HG02588 (cell line): ENCODE results near the gene RABAC1.
"Not testable (repeated sequence)": the region's sequence is repeated elsewhere in the genome, so short reads cannot be mapped to it uniquely, and the experiment has no call there.

Experiments
- ATAC-seq: cut with Tn5 transposase; IDR thresholded peaks from one replicate; pipeline ENCODE4 v1.9.1; 2021; ENCODE audit warnings: mild to moderate bottlenecking, moderate library complexity; ENCODE audit not compliant: unreplicated experiment

The RABAC1 gene, protein sequence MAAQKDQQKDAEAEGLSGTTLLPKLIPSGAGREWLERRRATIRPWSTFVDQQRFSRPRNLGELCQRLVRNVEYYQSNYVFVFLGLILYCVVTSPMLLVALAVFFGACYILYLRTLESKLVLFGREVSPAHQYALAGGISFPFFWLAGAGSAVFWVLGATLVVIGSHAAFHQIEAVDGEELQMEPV

DNA sequence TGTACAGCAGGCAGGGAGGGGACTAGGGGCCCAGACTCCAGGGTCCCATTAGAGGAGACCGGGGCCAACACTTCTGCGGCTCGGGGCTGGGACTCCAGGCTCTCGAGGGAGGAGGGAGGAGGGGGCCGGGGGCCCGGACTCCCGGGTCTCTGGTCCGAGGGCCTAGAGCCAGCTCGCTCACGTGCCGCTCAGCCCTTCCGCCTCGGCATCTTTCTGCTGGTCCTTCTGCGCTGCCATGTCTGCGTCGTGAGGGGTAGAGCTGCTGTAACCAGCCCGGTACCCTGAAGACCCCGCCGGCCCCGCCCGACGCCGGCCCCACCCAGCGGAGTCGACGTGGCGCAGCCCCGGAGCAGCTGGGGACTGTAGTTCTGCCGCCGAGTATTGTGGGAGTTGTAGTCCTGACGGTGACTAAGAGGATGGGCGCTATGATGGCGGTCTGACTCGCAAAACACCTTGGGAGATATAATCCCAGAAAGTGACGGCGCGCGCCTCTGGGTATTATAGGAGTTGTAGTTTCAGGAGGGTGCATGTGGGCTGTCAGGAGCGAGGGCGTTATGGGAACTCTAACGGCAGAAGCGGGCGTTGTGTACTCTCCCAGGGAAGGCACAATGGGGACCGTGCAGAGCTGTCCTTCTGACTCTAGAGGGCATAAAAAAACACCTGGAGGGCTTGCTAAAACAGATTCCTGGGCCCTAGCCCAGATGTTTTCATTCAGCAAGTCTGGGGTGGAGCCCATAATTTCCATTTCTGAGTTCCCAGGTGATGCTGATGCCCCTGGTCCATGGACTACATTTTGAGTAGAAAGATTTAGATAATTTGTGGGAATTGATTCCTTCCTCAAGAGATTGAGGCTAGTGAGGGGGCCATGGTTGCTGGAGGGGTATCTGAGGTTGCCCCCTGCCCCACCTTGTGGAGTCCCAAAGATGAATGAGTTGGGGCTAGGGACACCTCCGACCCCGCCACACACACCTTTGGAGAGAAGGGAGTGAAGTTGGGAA, at the start of gene RABAC1:
RABAC1 (minus strand) TSS at position 266 of the 998 bp plus-strand sequence; CDS start at position 237, 29 bp downstream.
- peak; percentile 85 for ATAC-seq

DNA sequence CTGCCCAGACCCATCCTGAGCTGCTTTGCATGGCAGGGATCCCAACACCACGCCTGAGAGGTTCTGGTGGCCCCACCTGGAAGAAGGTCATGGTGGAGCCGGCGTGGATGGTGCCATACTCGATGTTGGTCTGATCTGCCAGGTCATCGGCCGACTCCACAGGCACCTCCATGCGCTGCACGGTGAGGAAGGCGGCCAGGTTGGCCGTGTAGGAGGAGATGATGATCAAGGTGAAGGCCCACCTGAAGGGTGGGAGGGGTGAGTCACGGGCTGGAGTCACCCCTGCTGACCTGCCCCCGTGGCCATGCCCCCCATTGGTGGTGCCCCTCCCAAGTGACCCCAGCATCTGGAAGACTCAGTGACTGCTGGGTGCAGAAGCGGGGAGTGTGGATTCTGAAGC, 47.4 kb upstream of the RABAC1 start:
- no peak for ATAC-seq

DNA sequence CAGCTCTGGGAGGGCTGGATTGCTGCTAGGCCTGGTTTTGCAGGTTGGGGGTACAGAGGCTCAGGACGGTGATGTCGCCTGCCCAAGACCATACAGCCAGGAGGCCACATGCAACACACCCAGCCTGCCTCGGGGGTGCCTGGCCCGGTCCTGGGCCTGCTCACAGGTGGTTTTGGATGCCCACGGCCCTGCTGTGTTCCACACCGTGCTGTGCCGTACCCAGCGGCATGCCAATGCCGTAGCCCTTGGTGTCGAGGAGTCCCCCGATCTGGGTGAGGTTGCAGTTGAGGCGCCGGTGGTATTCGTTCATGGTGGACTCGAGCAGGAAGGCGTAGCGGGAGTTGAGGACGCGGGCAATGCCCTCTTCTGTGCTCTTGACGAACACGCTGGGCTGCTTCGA, 46.4 kb upstream of the RABAC1 start:
- no peak for ATAC-seq

DNA sequence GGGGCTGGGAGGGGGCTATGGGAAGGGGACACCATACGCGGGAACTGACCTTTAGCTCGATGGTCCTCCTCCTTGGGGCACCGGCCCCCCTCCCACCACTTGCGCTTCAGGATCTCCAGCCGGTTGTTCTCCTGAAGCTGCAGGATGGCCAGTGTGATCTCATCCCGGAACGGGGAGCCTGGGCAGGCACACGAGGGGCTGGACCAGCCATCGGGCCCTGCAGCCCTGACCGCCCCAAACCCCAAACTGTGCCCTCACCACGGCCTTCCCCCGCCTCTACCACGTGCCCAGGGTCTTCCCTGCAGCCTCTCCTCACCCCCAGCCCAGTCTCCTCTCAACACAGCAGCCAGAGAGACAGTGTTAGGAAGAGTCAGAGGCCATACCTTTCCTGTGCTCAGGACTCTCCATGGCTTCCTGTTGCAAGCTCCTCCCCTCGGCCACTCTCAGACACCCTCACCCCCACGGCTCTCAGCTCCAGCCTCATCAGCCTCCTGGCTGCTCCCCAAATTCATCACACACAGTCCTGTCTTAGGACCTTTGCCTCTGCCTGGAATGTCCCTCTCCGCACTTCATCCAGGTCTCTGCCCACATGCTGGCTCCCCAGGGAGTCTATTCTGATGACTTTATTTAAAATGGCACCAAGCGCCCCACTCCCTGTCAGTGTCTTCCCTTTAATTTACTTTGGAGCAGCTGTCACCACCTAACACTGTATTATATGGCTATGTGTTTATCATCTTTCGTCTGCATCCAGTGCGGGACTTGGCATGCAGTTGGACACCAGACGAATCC, 44.6 kb upstream of the RABAC1 start:
- ATAC-seq: no peak

DNA sequence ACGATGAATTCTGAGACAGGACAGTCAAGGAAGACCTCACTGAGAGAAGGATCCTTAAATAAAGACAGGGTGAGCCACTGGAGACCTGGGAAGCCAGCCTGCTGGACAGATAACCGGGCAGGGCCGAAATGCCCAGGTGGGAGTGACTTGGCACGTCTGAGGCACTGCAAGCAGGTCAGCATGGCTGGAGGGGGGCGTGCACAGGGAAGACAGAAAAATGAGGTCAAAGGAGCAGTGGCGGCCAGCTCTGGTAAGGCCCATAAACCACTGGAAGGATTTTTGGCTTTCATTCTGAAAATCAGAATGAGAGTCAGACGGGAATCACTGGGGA, 40.7 kb upstream of the RABAC1 start:
- ATAC-seq: no peak

DNA sequence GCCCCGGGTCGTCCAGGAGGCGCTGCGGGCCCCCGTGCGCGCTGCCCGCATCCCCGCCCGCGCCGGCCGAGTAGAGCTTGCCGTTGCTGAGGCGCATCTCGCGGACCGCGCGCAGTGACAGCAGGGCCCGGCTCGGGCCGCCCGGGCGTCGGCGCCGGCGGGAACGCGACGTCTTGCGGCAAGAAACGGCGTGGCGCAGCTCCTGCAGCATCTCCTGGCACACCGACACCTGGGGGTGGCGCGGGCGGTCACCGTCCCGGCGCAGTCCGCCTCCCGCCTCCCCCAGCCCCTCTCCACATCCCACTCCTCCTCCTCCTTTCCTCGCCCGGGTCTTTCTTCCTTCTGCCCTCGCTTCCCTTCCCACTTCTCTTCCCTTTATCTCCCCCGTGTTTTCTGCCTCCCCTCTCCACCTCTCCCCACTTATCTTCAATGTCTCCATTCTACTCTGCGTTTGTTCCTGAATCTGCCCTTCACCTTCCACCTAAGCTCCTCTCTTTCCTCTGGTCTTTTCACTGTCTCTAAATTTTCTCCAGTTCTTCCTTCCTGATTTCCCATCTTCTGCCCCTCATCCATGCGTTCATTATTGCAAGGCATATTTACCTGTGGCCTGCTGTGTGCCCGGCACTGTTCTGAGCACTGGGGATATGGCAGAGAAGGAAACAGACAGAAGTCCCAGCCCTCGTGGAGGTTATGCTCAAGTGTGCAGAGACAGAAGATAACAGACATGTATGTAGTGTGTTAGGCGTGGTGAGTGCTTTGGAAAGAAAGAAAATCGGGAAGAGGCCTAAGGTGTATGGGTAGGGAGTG, 40.2 kb upstream of the RABAC1 start:
- ATAC-seq: no peak

DNA sequence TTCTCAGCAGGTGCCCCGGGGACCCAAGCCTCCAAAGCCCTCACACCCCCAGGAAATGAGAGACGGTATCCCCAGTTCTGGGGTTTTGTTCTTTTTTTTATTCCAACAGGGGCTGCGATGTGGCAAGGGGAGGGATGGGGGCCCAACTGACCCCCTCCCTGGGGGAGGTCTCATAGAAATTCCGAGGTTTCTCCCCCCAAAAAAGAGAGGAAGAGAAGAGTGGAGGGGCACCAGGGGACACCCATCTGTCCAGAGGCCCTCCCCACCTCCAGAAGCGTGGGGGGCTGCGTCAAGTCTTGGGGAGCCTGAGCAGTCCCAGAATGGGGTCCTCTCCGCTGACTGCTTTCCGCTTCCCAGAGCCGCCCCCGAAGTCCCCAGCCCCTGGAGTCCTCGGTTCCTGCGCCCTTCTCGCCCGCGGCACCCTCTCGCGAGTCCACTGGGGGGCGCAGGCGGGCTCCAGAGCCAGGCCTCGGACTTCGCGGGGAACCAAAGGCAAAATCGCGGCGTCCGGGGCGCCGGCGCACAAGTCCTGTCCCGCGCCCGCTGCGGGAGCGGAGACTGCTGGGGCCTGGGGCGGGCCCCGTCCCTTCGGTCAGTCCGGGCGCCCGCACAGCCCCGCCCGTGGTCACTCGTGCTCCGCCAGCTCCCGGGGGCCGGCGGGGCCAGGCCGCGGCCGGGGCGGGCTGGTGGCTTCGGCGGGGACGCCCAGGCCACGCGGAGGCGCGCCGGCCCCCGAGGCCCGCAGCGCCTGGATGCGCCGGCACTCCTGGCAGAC, 39.3 kb upstream of the RABAC1 start:
- ATAC-seq: no peak

DNA sequence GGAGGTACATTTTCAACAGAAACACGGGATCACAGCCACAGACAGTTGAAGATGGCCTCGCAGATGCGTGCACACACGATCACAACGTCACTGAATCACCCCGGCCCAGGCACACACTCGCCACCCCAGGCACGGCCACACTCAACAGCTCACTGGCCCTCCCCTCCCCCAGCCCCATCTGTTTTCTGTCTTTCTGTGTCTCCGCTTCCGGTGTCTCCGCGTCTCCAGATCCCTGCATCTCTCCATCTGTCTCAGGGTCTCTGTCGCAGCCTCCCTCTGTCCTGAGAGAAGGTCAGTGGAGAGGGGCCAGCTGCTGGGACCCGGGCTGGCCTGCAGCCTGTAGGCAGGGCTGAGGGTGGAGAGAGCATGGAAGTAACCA, 38.7 kb upstream of the RABAC1 start:
- no peak for ATAC-seq

DNA sequence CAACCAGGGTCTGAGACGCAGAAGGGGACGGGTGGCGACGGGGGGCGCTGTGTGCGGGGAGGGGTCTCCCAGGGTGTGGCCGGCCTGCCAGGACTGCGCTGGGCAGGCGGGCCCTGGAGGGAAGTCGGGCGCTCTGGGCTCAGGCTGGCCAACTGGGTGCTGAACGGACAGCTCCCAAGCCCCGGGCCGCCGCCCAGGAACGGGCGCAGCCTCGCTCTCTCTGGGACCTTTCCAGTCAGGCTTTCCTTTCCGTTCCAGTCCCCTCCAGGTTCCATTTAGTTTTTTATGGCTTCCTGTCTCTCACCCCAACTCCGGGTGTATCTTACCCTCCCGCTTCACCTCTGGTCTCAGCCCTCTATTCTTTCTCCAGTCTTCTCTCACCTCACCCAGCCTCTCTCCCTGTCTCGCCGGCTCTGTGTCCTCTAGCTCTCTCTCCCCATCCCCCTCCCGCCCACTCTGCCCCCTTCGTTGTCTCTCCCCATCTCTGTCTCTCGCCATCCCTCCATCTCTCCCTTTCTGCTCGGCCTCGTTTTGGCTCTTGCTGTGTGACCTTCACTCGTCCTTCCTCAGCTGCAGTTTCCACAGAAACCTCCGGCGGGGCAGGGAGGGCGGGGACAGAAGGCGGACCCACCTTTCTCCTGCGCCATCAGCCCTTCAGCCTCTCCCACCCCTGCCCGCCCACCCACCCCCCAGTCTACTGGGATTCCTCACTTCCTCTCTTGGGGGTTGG, 38.2 kb upstream of the RABAC1 start:
- ATAC-seq: no peak

DNA sequence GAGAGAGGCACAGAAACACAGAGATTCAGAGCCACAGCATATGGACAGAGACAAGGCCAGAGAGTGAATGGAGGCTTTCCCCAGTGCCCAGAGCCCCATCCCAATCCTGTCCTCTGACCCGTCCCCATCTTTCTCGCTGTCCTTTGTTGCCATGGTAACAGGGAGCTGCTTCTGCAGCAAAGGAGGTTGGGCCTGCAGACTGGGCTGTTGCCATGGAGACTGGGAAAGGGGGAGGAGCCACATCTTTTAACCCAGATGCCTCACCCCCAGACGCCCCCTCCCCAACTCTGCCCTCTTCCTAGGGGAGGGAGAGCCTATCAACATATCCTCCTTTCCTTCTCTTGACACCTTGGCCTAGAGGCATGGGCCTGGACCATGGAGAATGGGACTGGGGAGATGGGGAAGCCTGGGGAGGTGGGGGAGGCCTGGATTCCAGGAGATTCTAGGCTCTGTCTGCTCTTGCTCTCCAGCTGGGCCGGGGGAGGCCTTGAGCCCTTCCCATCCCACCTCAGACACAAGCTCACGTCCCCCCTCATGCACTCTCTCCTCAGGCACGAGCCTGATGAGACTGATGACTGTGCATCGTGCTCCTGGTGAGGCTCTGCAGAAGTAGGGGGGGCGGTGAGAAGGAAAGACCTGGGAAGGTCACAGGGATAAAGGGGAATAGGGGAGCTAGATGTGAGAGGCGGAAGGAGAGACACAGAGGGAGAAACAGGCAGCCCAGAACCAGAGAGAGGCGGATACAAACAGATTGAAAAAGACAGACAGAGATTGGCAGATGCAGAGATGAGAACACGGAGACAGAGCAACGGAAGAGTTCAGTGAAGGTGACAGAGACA, 37.1 kb upstream of the RABAC1 start:
- ATAC-seq: no peak

DNA sequence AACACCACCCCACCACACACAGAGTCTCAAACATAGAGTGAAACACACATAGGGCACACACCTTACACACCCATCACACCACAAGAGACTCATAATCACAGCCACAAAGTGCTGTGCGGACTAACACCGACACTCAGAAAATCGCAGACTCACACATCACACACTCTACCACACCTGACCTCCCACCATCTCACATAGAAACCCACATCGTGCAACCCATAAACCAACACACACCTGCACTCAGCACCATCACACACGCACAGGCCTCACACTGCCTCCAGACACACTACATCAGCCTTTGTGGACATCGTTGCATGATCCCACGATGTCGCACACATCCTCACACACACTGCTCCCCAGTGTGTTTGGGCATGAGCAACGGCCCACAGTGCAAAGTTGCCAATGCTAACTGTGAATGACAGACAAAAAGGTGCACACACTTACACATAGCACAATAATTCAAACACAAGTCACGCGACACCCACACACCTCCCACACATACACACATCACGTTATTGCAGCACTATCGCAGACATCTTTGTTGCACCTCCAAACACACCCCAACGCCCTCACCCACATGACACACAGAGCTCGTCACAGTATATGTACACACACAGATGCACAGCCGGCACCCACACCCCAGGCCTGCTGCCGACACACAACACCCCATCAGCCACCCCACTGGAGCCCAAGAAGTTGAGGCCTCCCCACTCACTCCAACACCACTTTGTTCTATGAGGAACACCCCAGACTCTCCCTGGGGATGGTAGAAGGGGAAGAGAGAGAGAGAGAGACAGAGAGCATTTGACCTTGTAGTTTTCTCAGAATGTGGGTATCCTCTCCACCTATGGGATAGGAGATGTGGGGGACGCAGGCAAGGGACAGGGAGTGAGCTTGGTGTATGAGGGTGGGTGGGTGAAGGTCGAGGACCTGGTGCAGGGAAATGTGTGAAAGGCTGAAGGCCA, 36.2 kb upstream of the RABAC1 start:
- ATAC-seq: no peak

DNA sequence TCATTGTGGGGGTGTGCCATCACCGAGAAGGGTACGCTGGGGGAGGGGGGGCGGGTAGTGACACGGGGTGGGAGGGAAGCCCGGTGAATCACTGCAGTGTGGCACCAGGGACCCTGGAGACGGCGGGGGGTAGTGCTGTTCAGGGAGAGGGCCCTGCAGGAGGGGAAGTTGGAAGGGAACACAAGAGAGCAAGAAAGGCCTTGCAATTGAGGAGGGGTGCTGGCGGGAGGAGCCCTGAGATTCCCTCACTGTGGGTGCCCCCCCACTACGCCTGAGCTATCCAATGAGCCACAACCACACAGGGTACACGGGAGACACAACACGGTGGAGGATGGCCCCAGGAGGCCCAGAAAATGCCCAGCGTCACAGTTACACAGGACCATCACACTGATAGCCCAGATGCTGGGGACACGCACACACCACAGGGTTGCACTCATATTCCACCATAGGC, 35.4 kb upstream of the RABAC1 start:
- ATAC-seq: no peak

DNA sequence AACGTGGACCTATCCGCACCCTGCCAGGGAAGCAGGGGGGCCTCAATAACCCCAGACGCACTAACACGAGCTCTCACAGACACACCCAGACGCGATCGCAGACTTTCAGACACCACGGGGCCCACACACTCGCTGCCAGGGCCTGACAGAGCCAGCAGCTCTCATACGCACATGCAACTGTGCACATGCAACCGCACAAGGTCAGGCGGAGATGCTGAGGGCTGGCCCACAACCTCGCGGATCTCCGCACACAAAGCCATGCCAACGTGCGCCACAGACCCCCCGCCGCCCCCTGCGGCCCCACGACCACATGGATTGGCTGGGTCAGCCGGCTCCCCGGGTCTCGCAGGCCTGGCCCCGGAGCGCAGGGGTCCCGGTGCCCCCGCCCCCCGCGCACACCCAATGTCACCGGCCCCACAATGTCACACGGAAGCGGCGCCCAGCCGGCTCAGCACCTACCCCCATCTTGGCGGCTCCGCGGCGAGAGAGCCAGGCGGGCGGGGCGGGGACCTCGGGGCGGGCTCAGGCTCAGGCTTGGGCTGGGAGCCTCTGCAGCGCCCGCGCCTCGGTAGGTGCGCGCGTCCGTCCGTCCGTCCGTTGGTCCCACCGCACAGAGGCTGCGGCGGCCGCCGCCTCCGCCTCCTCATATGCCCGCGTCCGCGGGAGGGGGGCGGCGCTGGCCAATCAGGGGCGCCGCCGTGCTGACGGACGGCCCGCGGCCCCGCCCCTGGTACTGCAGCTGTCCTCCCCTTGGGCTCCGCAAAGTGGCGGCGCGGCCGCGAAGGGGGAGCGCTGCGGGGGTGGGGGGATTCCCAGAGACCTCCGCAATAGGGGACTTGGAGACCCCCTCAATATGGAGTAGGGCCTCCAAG, 34.7 kb upstream of the RABAC1 start, which contains the start of gene ATP1A3:
ATP1A3 (minus strand) TSS at position 619 of the 872 bp plus-strand sequence; CDS start at position 465, 154 bp downstream.
- peak; percentile 56 for ATAC-seq

DNA sequence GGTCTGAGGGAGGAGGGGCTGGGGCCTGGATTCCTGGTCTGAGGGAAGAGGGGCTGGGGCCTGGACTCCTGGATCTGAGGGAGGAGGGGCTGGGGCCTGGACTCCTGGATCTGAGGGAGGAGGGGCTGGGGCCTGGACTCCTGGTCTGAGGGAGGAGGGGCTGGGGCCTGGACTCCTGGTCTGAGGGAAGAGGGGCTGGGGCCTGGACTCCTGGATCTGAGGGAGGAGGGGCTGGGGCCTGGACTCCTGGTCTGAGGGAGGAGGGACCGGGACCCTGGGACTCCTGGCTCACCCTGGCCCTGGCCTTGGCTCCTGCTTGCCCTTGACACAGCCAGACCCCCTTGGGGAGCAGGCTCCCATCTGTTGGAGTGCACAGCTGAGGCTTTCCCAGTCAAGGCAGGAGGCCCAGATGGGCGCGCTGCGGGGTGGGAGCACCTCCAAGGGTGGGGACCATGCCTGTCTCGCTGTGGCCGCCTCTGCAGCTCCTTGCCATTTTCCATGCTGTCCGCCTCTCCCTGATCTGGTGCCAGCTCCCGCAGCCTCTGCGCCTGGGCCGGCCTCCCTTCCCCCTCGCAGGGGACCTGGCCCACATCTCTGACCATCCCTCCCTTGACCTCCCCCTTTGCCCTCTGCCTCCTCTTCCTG, 32.9 kb upstream of the RABAC1 start:
- ATAC-seq: not testable (repeated sequence)

DNA sequence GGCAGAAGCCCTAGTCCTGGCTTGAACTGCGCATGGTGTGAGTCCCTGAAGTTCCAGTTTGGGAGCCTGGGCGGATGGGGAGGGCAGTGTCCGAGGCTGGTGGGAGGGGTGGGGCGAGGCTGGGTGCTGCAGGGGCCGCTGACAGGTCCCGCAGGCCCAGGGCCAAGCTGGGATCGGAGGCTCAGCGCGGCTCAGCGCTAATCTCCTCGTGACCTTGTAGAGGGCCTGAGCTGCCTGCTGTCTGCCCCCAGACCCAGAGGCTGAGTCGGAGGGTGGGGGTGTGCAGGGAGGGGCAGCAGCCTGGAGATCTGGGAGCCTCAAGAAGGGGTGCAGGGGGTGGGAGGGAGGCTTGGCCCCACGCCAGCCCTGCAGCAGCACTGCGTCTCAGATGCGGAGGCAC, 31.9 kb upstream of the RABAC1 start:
- ATAC-seq: no peak

DNA sequence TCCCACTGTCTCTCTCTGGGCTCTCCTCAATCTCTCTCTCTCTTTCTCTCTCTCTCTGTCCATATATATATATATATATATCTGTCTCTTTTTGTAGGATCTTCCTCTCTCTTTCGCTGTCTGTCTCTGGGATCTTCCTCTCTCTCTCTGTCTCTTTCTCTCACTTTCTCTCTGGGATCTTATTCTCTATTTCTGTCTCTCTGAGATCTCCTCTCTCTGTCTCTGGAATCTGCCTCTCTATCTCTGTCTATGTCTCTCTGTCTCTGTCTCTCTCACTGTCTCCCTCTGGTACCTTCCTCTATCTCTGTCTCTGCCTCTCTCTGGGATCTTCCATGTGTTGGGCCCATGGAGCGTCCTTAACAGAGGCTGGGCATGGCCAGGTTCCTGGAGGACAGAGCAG, 31.5 kb upstream of the RABAC1 start:
- no peak for ATAC-seq
